B cell (primary cell): ENCODE results near the gene ADORA2A. TPM values are rescaled to one million over a fixed set of nuclear protein-coding genes. Genes with fewer than 3 reads are reported as not detected.

Experiments
- ATAC-seq: fragments of 200-7000 bp; cut with Tn5 transposase; one replicate; pipeline ENCODE4 v1.10.0; 2021; ENCODE audit warnings: low read depth, mild to moderate bottlenecking, moderate number of reproducible peaks, moderate library complexity
- CTCF ChIA-PET: fragments of 350-600 bp; sonication (Branson Sonifier 250); formaldehyde crosslinking; loops from one replicate; lab custom pipeline; 2021; ENCODE audit warnings: antibody characterized with exemption, inconsistent platforms; lab: Charles Lee
- POLR2A ChIA-PET: fragments of 350-600 bp; sonication (Branson Sonifier 250); formaldehyde crosslinking; loops from one replicate; lab custom pipeline; 2021; ENCODE audit warnings: antibody characterized with exemption; lab: Charles Lee
- DNase-seq: peaks from one replicate; pipeline ENCODE4 v3.0.0; 2013
- H2AFZ ChIP-seq: 2 replicates; pipeline ENCODE4 v1.6.1; 2012; ENCODE audit warnings: mild to moderate bottlenecking, low read depth, low read length; ENCODE audit not compliant: insufficient read depth, poor library complexity, severe bottlenecking
- H3K27ac ChIP-seq, 2 donors: 1 replicate in 1 of 2; 2 replicates in 1 of 2; pipeline ENCODE4 v1.5.1; 2012 to 2013; ENCODE audit warnings: low read length in 2 of 2, mild to moderate bottlenecking in 2 of 2, moderate library complexity in 1 of 2
- H3K27me3 ChIP-seq, 4 experiments: fragments of 200-600 bp in 1 of 4; sonication (generic) in 1 of 4; replicated peaks in 1 of 4; 1 replicate in 2 of 4; 2 replicates in 2 of 4; pipeline versions ENCODE4 v1.6.1 to v1.7.0; 2013 to 2016; ENCODE audit warnings: low read length in 3 of 4, mild to moderate bottlenecking in 2 of 4, mixed read lengths in 1 of 4, moderate library complexity in 1 of 4; ENCODE audit not compliant: insufficient read depth in 4 of 4, control insufficient read depth in 3 of 4; ENCODE audit errors: control extremely low read depth in 1 of 4
- H3K36me3 ChIP-seq, 2 experiments: replicated peaks in 1 of 2; 1 replicate in 1 of 2; 2 replicates in 1 of 2; pipeline versions ENCODE4 v1.6.1 to v1.7.1; 2013; ENCODE audit warnings: low read length in 1 of 2; ENCODE audit not compliant: insufficient read depth in 2 of 2, control insufficient read depth in 1 of 2; ENCODE audit errors: control extremely low read depth in 1 of 2, extremely low read depth in 1 of 2
- H3K4me1 ChIP-seq, 2 donors: fragments of 200-600 bp in 1 of 2; sonication (generic) in 1 of 2; 1 replicate in 1 of 2; 2 replicates in 1 of 2; pipeline versions ENCODE4 v1.5.1 to v1.6.1; 2013 to 2017; ENCODE audit warnings: low read length in 2 of 2; ENCODE audit not compliant: control insufficient read depth in 2 of 2, insufficient read depth in 2 of 2
- H3K4me2 ChIP-seq: replicated peaks from 2 replicates; pipeline ENCODE3; 2012; ENCODE audit warnings: mild to moderate bottlenecking, low read depth, low read length; ENCODE audit not compliant: poor library complexity, severe bottlenecking
- H3K4me3 ChIP-seq, 5 experiments: fragments of 200-600 bp in 1 of 5; sonication (generic) in 1 of 5; 1 replicate in 3 of 5; 2 replicates in 2 of 5; pipeline versions ENCODE4 v1.5.1 to v1.7.0; 2011 to 2016; ENCODE audit warnings: low read length in 4 of 5, mild to moderate bottlenecking in 4 of 5, low read depth in 2 of 5, control low read depth in 1 of 5, moderate library complexity in 1 of 5; ENCODE audit not compliant: insufficient read depth in 1 of 5; ENCODE audit errors: control extremely low read depth in 1 of 5, extremely low read depth in 1 of 5
- H3K79me2 ChIP-seq: fragments of 200-600 bp; sonication (generic); one replicate; pipeline ENCODE4 v1.6.0; 2016; ENCODE audit warnings: low read length; ENCODE audit not compliant: control insufficient read depth, insufficient read depth
- H3K9ac ChIP-seq: fragments of 200-600 bp; sonication (generic); 2 replicates; pipeline ENCODE4 v1.6.1; 2017; ENCODE audit warnings: mild to moderate bottlenecking, low read length, moderate library complexity
- H3K9me3 ChIP-seq, 3 donors: one replicate each; pipeline versions ENCODE4 v1.6.1 to v1.7.1; 2013; ENCODE audit warnings: low read length in 2 of 3; ENCODE audit not compliant: control insufficient read depth in 2 of 3, insufficient read depth in 1 of 3; ENCODE audit errors: control extremely low read depth in 1 of 3
- H4K20me1 ChIP-seq: 2 replicates; pipeline ENCODE4 v1.6.0; 2012; ENCODE audit warnings: mild to moderate bottlenecking, low read length; ENCODE audit not compliant: insufficient read depth, control insufficient read depth, poor library complexity, severe bottlenecking
- H3K27ac Mint-ChIP-seq: one replicate; pipeline ENCODE4 v1.8.0; 2021; ENCODE audit warnings: mixed read lengths
- H3K27me3 Mint-ChIP-seq: one replicate; pipeline ENCODE4 v1.8.0; 2021; ENCODE audit warnings: mixed read lengths
- H3K4me1 Mint-ChIP-seq: one replicate; pipeline ENCODE4 v1.8.0; 2021; ENCODE audit warnings: mixed read lengths
- H3K4me3 Mint-ChIP-seq: one replicate; pipeline ENCODE4 v1.8.0; 2021; ENCODE audit warnings: mixed read lengths
- H3K9me3 Mint-ChIP-seq: one replicate; pipeline ENCODE4 v1.8.0; 2022; ENCODE audit warnings: mixed read lengths; ENCODE audit not compliant: insufficient read depth
- EZH2 ChIP-seq: IDR thresholded peaks from 2 replicates; pipeline ENCODE4 v1.6.1; 2012; ENCODE audit warnings: borderline replicate concordance, low read depth, mild to moderate bottlenecking, moderate library complexity, low read length; ENCODE audit not compliant: insufficient read depth, poor library complexity, severe bottlenecking
- WGBS: methylation state at CpG from one replicate; pipeline ENCODE4 v1.1.5; 2013; ENCODE audit warnings: missing lambda C conversion rate; ENCODE audit not compliant: insufficient coverage; 5-methylcytosine and 5-hydroxymethylcytosine counted together
- intact Hi-C: fragments of 100-400 bp; cut with micrococcal nuclease; formaldehyde crosslinking; loops from one replicate; pipeline ENCODE4 v1.10.0; 2022
- polyA plus RNA-seq: library from polyadenylated mRNA; depleted of rRNA; stranded (reverse); fragments of >200 nt; gene quantifications from 2 replicates; pipeline ENCODE4 v1.2.3, GENCODE V29; 2012
- total RNA-seq, 2 donors: library from RNA; stranded (reverse); fragments of 120-200 nt in 1 of 2; gene quantifications; 1 replicate in 1 of 2; 2 replicates in 1 of 2; pipeline versions ENCODE4 v1.2.3 to v1.2.4, GENCODE V29; 2013 to 2022
- TF ChIP-seq, protein P1 (sequence below): fragments of 200-600 bp; IDR thresholded peaks from one replicate; pipeline ENCODE4 v1.8.0; 2022; ENCODE audit warnings: antibody characterized with exemption, mild to moderate bottlenecking

The ADORA2A gene
- total and polyA plus RNA-seq, 2 donors (not counting 1 experiment from before 2014, with no cell fraction given), result 30.5 to 45.4 TPM

DNA sequence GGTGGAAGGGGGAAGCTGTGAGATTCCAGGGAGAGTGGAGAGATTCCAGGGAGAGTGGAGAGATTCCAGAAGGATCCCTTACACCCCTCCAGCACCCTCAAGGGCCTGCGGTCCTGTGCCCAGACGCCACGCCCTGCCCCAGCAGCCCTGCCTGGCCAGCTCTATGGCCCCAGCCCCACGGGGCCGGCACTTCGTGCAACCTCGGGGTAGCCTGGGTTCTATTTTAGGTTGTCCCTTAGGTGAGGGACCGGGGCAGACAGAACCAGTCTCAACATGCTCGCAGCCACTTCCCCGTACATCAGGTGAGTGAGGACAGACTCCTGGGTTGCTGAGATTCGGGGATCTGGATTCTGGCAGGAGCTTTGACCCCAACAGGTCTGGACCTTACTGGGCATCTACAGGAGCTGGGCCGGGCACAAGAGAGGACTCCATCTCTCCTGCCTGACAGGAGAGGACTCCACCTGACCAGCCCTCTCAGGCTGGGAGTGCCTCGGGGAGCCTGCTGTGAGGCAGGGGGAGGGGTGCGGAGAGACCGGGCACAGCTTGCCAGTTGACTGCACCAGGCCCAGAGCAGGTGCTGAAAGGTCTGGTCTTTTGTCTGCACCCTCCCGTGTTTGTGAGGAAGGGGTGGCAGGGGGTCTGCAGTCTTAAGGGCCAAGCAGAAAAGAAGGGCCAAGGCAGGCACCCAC lies 8.5 kb upstream of the ADORA2A start:
- H3K79me2 ChIP-seq, result peaks cover 8% of the 10 kb centered on the region
- 75% methylated on average over 16 of the region's 16 CpGs for WGBS

DNA sequence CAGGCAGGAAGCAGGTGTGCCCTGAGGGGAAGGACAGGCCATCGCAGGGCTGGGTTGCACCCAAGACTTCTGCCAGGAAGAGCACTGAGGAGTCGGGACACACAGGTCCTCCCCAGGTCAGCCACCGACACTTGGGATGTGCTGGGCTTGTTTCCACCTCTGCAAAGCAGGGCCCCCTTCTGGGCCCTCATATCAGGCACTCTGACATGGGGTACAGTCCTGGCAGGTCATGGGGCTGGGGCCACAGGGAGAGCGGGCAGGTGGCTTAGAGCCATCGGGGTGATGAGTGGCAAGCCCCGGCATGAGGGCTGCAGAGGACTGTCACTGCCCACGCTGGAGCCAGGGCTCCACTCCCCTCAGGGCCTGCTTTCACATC lies 7.9 kb upstream of the ADORA2A start:
- no peak overlapping the region for H3K9ac ChIP-seq
- no peak overlapping the region for H2AFZ ChIP-seq
- 66% methylated on average over 7 of the region's 7 CpGs for WGBS
- Mint-ChIP-seq H3K4me3 (no peak overlapping the region), H3K9me3 (no peaks in the 10 kb centered on the region), H3K27ac (peak overlapping the region; percentile 15), H3K4me1 (peaks cover 9% of the 10 kb centered on the region), H3K27me3 (no peaks in the 10 kb centered on the region)
- H3K9me3 ChIP-seq, result peaks cover 0 to 2% (median 0%) of the 10 kb centered on the region in 3 donors
- no peak overlapping the region for H3K4me3 ChIP-seq
- DNase-seq (no peak), ATAC-seq (no peak)
- intact Hi-C loops, result no loop called here
- H3K36me3 ChIP-seq, result peaks cover 0 to 13% of the 10 kb centered on the region in 2 experiments
- peaks cover 14% of the 10 kb centered on the region for H3K79me2 ChIP-seq
- TF ChIP-seq, protein P1, sequence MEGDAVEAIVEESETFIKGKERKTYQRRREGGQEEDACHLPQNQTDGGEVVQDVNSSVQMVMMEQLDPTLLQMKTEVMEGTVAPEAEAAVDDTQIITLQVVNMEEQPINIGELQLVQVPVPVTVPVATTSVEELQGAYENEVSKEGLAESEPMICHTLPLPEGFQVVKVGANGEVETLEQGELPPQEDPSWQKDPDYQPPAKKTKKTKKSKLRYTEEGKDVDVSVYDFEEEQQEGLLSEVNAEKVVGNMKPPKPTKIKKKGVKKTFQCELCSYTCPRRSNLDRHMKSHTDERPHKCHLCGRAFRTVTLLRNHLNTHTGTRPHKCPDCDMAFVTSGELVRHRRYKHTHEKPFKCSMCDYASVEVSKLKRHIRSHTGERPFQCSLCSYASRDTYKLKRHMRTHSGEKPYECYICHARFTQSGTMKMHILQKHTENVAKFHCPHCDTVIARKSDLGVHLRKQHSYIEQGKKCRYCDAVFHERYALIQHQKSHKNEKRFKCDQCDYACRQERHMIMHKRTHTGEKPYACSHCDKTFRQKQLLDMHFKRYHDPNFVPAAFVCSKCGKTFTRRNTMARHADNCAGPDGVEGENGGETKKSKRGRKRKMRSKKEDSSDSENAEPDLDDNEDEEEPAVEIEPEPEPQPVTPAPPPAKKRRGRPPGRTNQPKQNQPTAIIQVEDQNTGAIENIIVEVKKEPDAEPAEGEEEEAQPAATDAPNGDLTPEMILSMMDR, result no peak
- no peak for TF ChIP-seq EZH2
- no peak overlapping the region for H3K27ac ChIP-seq
- H3K27me3 ChIP-seq, result peaks cover 0 to 3% (median 0%) of the 10 kb centered on the region in 4 experiments
- POLR2A ChIA-PET, result no interaction called here
- no peaks in the 10 kb centered on the region for H4K20me1 ChIP-seq
- CTCF ChIA-PET, result interaction anchor here (1.3 to 14.5 kb wide), 3 partner anchors 67 to 105 kb away, joined by 5 to 157 read pairs (median 67); no protein-coding TSS in a partner anchor
- H3K4me2 ChIP-seq, result no peak overlapping the region
- H3K4me1 ChIP-seq, result peaks cover 3 to 10% of the 10 kb centered on the region in 2 donors

More for the DNA sequence above, 8.5 kb upstream of the ADORA2A start:
- Histone ChIP-seq H3K9me3 (peaks cover 0 to 2% (median 0%) of the 10 kb centered on the region in 3 donors), H3K27ac (no peak overlapping the region), H3K4me2 (no peak overlapping the region), H2AFZ (no peak overlapping the region), H3K4me3 (no peak overlapping the region), H3K9ac (no peak overlapping the region), H3K36me3 (peaks cover 0 to 15% of the 10 kb centered on the region in 2 experiments), H4K20me1 (no peaks in the 10 kb centered on the region), H3K4me1 (peaks cover 2 to 8% of the 10 kb centered on the region in 2 donors), H3K27me3 (peaks cover 0 to 3% (median 0%) of the 10 kb centered on the region in 4 experiments)
- DNase-seq, result no peak
- no peak overlapping the region for H3K27ac Mint-ChIP-seq
- ChIA-PET POLR2A (no interaction called here), CTCF (interaction anchor here (1.3 to 14.5 kb wide), 5 partner anchors 38 to 132 kb away, joined by 3 to 157 read pairs (median 5); no protein-coding TSS in a partner anchor)
- no peak for ATAC-seq
- no peak overlapping the region for H3K4me3 Mint-ChIP-seq
- H3K9me3 Mint-ChIP-seq, result no peaks in the 10 kb centered on the region
- no peaks in the 10 kb centered on the region for H3K27me3 Mint-ChIP-seq
- H3K4me1 Mint-ChIP-seq, result peaks cover 9% of the 10 kb centered on the region
- TF ChIP-seq EZH2, result no peak
- TF ChIP-seq, protein P1, result no peak
- intact Hi-C loops, result no loop called here
